Progenitor cell of endocrine pancreas (in vitro differentiated cells): ENCODE results near the gene THAP9. TPM values are rescaled to one million over a fixed set of nuclear protein-coding genes. Genes with fewer than 3 reads are reported as not detected.

ENCODE experiments used
- DNase-seq: peaks from one replicate; pipeline ENCODE4 v3.0.0; 2021; ENCODE audit warnings: low spot score; ENCODE audit not compliant: unreplicated experiment
- H3K27ac Mint-ChIP-seq: 2 replicates; pipeline ENCODE4 v1.8.0; 2021; ENCODE audit warnings: mild to moderate bottlenecking, moderate library complexity, mixed read lengths
- H3K27me3 Mint-ChIP-seq: 2 replicates; pipeline ENCODE4 v1.8.0; 2021; ENCODE audit warnings: mixed read lengths
- H3K36me3 Mint-ChIP-seq: 2 replicates; pipeline ENCODE4 v1.8.0; 2022; ENCODE audit warnings: mixed read lengths; ENCODE audit not compliant: insufficient read depth
- H3K4me1 Mint-ChIP-seq: 2 replicates; pipeline ENCODE4 v1.8.0; 2021; ENCODE audit warnings: low read depth, mixed read lengths
- H3K4me3 Mint-ChIP-seq: 2 replicates; pipeline ENCODE4 v1.8.0; 2021; ENCODE audit warnings: low read depth, mild to moderate bottlenecking, moderate library complexity, mixed read lengths
- H3K9me3 Mint-ChIP-seq: 2 replicates; pipeline ENCODE4 v1.8.0; 2021; ENCODE audit warnings: low read depth, mixed read lengths
- total RNA-seq: library from RNA; stranded (reverse); gene quantifications from 2 replicates; pipeline ENCODE4 v1.2.1, GENCODE V29; 2021
- TF ChIP-seq, protein P1 (sequence below): fragments of 200-600 bp; sonication (generic); IDR thresholded peaks from one replicate; pipeline ENCODE4 v1.5.0; 2021; ENCODE audit warnings: antibody characterized with exemption, mild to moderate bottlenecking; ENCODE audit not compliant: unreplicated experiment

Gene THAP9
- total RNA-seq, 1 donor from 2014 or later, result 14.0 TPM

DNA sequence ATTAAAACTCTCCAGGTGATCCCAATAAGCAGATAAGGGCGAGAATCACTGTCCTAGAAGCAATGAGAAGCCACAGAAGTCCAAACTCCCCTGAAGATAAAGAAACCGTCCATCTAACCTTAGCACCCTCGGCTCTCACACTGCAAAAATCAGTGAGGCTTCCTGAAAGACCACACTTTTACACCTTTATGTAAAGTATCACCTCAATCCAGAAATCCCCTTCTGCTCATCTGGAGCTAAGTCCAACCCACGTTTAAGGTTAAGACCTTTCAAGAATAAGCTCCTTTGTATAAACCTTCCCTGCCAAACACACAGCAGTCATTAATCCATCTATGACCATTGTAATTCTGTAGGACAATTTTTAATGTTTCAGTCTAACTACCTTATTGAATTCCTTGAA lies 68.4 kb downstream of the THAP9 start:
- H3K9me3 Mint-ChIP-seq, result no peaks in the 10 kb centered on the region
- no peak for DNase-seq
- TF ChIP-seq, protein P1, sequence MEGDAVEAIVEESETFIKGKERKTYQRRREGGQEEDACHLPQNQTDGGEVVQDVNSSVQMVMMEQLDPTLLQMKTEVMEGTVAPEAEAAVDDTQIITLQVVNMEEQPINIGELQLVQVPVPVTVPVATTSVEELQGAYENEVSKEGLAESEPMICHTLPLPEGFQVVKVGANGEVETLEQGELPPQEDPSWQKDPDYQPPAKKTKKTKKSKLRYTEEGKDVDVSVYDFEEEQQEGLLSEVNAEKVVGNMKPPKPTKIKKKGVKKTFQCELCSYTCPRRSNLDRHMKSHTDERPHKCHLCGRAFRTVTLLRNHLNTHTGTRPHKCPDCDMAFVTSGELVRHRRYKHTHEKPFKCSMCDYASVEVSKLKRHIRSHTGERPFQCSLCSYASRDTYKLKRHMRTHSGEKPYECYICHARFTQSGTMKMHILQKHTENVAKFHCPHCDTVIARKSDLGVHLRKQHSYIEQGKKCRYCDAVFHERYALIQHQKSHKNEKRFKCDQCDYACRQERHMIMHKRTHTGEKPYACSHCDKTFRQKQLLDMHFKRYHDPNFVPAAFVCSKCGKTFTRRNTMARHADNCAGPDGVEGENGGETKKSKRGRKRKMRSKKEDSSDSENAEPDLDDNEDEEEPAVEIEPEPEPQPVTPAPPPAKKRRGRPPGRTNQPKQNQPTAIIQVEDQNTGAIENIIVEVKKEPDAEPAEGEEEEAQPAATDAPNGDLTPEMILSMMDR, result no peak
- H3K27ac Mint-ChIP-seq, result no peak overlapping the region
- no peak overlapping the region for H3K4me3 Mint-ChIP-seq
- peaks cover 16% of the 10 kb centered on the region for H3K36me3 Mint-ChIP-seq
- H3K27me3 Mint-ChIP-seq, result no peaks in the 10 kb centered on the region
- H3K4me1 Mint-ChIP-seq, result no peaks in the 10 kb centered on the region

DNA sequence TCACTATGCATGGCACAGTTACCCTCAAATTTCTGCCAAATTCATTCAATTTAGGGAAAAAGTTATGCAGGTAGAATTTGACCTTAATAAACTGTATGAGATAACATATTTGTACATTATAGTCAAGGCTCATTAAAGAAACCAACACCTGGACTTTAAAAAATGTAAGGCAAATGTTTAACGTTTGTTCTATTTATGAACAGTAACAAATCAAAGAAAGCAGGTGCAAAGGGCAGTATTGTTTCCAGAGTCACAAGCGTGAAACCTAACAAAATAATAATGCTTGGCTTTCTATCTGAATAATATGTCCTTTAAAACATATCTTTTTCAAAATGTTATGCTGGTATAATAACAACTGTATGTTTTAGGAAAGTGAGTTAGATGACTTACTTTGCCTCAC lies 68.9 kb downstream of the THAP9 start:
- Mint-ChIP-seq H3K27ac (no peak overlapping the region), H3K9me3 (no peaks in the 10 kb centered on the region), H3K4me1 (no peaks in the 10 kb centered on the region), H3K36me3 (peaks cover 16% of the 10 kb centered on the region), H3K4me3 (no peak overlapping the region), H3K27me3 (no peaks in the 10 kb centered on the region)
- TF ChIP-seq, protein P1, result no peak
- DNase-seq, result no peak

Other genes starting within 250 kb of the THAP9 start
- gene SCD5, start 101.9 kb upstream of the THAP9 start, total RNA-seq, result 14.6 and 15.7 TPM in 2 replicates
- gene SEC31A, start 9.6 kb upstream of the THAP9 start, total RNA-seq, result 233 and 250 TPM in 2 replicates
- gene LIN54, start 110.1 kb downstream of the THAP9 start, total RNA-seq, result 19.3 and 19.6 TPM in 2 replicates
- gene COPS4, start 134.4 kb downstream of the THAP9 start, total RNA-seq, result 36.4 and 42.7 TPM in 2 replicates
- gene PLAC8, start 214.0 kb downstream of the THAP9 start, total RNA-seq, result 4.7 and 5.9 TPM in 2 replicates